ENCODE results near the gene PAQR4.

Gene PAQR4

GRCh38 chr16:2967721-2968161, 1.4 kb upstream of the PAQR4 start:
- no peak for TF ChIP-seq GATA3 (IDR thresholded peaks at IDR 0.05; ENCODE audit: low read depth, low read length)
- no peak for TF ChIP-seq GATA2 (IDR thresholded peaks at IDR 0.05; ENCODE audit: low read depth, low read length)

- TF ChIP-seq GATA3 (IDR thresholded peaks at IDR 0.05; ENCODE audit: low read depth, low read length): no peak
- TF ChIP-seq GATA2 (IDR thresholded peaks at IDR 0.05; ENCODE audit: low read depth, low read length): no peak
These were observed 795 bp upstream of the PAQR4 start for GRCh38 chr16:2968368-2968737.

- TF ChIP-seq GATA3 (IDR thresholded peaks at IDR 0.05; ENCODE audit: low read depth, low read length) (no peak), GATA2 (IDR thresholded peaks at IDR 0.05; ENCODE audit: low read depth, low read length) (no peak)
These were observed 685 bp downstream of the PAQR4 start for GRCh38 chr16:2969545-2970521.

- TF ChIP-seq GATA3 (IDR thresholded peaks at IDR 0.05; ENCODE audit: low read depth, low read length) (no peak), GATA2 (IDR thresholded peaks at IDR 0.05; ENCODE audit: low read depth, low read length) (no peak)
These were observed 1.4 kb downstream of the PAQR4 start for GRCh38 chr16:2970563-2970962.

GRCh38 chr16:2971134-2971984, 2.2 kb downstream of the PAQR4 start:
- TF ChIP-seq GATA2 (IDR thresholded peaks at IDR 0.05; ENCODE audit: low read depth, low read length) (no peak), GATA3 (IDR thresholded peaks at IDR 0.05; ENCODE audit: low read depth, low read length) (no peak)

- TF ChIP-seq GATA2 (IDR thresholded peaks at IDR 0.05; ENCODE audit: low read depth, low read length) (no peak), GATA3 (IDR thresholded peaks at IDR 0.05; ENCODE audit: low read depth, low read length) (no peak)
These were observed 3.0 kb downstream of the PAQR4 start for GRCh38 chr16:2971985-2972784.

GRCh38 chr16:2973093-2973492, 3.9 kb downstream of the PAQR4 start:
- TF ChIP-seq GATA2 (IDR thresholded peaks at IDR 0.05; ENCODE audit: low read depth, low read length) (no peak), GATA3 (IDR thresholded peaks at IDR 0.05; ENCODE audit: low read depth, low read length) (no peak)

GRCh38 chr16:2973605-2974318, 4.6 kb downstream of the PAQR4 start:
- TF ChIP-seq GATA2 (IDR thresholded peaks at IDR 0.05; ENCODE audit: low read depth, low read length) (no peak), GATA3 (IDR thresholded peaks at IDR 0.05; ENCODE audit: low read depth, low read length) (no peak)

GRCh38 chr16:2974319-2975056, 5.3 kb downstream of the PAQR4 start:
- TF ChIP-seq GATA3 (IDR thresholded peaks at IDR 0.05; ENCODE audit: low read depth, low read length): no peak

GRCh38 chr16:2975161-2975795, 6.1 kb downstream of the PAQR4 start:
- no peak for TF ChIP-seq GATA3 (IDR thresholded peaks at IDR 0.05; ENCODE audit: low read depth, low read length)
- TF ChIP-seq GATA2 (IDR thresholded peaks at IDR 0.05; ENCODE audit: low read depth, low read length): no peak

GRCh38 chr16:2976201-2976600, 7.1 kb downstream of the PAQR4 start:
- TF ChIP-seq GATA3 (IDR thresholded peaks at IDR 0.05; ENCODE audit: low read depth, low read length) (no peak), GATA2 (IDR thresholded peaks at IDR 0.05; ENCODE audit: low read depth, low read length) (no peak)

- TF ChIP-seq GATA2 (IDR thresholded peaks at IDR 0.05; ENCODE audit: low read depth, low read length) (no peak), GATA3 (IDR thresholded peaks at IDR 0.05; ENCODE audit: low read depth, low read length) (no peak)
These were observed 7.5 kb downstream of the PAQR4 start for GRCh38 chr16:2976673-2977072.
